ENCODE measurements around the gene GBA2.

The GBA2 gene

GRCh38 chr9:35738924-35739323 is 10.1 kb downstream of the GBA2 start:
- no peak for DNase-seq (ENCODE audit: low read depth in 2 of 2)

- no peak for DNase-seq (ENCODE audit: low read depth in 2 of 2)
Observed at GRCh38 chr9:35738186-35738585, 10.8 kb downstream of the GBA2 start.

DNA sequence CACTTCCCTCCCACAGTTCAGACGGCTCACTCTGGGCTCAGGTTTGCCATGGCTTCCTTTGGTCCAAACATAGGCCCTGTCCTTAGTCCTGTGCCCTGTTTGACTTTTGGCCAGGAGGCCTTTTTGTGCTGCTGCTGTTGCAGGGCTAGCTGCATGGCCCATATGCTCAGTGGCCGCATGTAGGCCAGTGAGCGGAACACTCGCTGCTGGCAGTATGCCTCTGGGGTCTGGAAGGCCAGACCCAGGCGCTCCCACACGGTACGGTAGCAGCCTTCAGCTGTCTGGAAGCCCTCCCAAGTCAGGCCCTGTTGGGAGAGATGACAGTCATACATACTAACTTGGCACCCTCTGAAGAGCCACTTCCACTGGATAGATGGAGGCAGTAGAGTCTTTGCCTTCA is 11.9 kb downstream of the GBA2 start:
- no peak for DNase-seq (ENCODE audit: low read depth in 2 of 2)

- peak; percentile 37 to 46 for DNase-seq (ENCODE audit: low read depth in 2 of 2)
Observed at GRCh38 chr9:35736201-35736633, 12.8 kb downstream of the GBA2 start.

GRCh38 chr9:35734096-35734495 is 14.9 kb downstream of the GBA2 start:
- no peak for DNase-seq (ENCODE audit: low read depth in 2 of 2)

DNA sequence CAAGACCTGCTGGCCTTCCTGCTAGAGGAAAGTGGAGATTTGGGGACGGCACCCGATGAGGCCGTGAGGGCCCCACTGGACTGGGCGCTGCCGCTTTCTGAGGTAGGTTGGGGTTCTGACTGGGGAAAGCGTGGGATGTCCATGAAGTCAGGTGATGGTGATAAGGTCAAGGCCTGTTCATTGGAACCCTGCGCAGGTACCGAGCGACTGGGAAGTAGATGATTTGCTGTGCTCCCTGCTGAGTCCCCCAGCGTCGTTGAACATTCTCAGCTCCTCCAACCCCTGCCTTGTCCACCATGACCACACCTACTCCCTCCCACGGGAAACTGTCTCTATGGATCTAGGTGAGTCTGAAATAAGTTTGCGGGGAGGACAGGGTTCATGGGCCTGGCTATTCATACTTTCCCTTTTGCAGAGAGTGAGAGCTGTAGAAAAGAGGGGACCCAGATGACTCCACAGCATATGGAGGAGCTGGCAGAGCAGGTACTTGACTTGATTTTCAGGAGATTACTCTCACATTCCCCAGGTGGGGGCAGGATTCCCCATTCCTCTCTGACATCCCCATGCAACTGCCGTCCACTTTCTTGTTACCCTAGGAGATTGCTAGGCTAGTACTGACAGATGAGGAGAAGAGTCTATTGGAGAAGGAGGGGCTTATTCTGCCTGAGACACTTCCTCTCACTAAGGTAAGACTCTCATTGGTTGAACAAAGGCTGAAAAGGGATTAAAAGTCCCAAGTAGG is 16.1 kb downstream of the GBA2 start:
- no peak for DNase-seq (ENCODE audit: low read depth in 2 of 2)

- peak; percentile 98 for DNase-seq (ENCODE audit: low read depth in 2 of 2)
Observed at GRCh38 chr9:35732185-35732799, 16.7 kb downstream of the GBA2 start, which contains the start of the genes CREB3 and TLN1. Gene CREB3 (plus strand): TSS chr9:35732666. CDS start chr9:35732773, 107 bp downstream. Gene TLN1 (minus strand): TSS chr9:35732195. CDS start chr9:35725694, 6,501 bp downstream.

DNA sequence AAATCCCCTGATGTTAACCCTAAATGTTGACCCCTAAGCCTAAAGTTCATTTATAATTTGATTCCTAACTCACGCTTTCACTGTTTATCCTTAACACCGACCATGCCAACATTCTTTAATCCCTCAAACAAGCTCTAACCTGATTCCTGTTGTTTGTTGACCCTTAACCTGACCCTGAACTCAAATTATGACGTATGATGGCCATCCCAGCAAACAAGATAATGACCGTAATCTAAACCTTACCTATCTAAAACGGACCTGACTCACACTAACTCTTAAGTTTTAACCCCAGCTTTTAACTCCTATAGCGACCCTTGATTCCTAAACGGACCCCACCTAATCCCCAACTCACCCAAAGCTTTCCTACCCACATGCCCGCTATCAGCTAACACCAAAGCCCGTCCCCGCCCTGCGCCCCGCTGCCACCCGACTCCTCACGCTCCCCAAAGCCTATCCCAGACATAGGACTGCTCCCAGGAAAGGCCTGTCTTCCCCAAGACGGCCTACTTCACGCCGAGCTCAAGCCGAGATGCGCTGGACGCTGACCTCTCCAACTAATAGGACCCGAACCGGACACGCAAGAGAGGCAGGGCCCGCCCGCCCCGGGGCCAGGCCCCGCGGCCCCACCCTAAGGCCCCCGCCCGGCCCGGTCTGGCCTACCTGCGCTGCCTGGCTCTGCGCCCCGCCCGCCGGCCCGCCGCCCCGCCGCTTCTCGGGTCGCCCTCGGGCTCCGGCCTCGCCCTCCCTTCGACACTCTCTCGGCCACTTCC is 17.4 kb downstream of the GBA2 start:
- DNase-seq (ENCODE audit: low read depth in 2 of 2) = no peak

DNA sequence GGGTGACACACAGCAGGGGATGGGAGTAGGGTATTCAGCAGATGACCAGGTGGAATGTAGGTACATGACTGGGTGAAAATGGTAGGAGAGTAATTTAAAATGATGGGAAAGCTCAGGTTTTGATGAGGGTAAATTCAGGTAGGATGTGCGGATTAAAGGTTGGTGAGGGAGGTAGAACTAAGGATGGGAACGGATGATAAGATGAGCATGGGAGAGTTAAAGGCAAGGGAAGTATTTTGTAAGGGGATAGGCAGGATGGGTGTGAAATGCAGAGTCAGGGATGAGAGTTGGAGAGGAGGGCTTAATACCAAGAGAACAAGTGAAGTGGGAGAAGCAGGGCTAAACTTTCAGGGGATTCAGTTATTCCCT is 18.6 kb downstream of the GBA2 start:
- DNase-seq (ENCODE audit: low read depth in 2 of 2) = no peak

DNA sequence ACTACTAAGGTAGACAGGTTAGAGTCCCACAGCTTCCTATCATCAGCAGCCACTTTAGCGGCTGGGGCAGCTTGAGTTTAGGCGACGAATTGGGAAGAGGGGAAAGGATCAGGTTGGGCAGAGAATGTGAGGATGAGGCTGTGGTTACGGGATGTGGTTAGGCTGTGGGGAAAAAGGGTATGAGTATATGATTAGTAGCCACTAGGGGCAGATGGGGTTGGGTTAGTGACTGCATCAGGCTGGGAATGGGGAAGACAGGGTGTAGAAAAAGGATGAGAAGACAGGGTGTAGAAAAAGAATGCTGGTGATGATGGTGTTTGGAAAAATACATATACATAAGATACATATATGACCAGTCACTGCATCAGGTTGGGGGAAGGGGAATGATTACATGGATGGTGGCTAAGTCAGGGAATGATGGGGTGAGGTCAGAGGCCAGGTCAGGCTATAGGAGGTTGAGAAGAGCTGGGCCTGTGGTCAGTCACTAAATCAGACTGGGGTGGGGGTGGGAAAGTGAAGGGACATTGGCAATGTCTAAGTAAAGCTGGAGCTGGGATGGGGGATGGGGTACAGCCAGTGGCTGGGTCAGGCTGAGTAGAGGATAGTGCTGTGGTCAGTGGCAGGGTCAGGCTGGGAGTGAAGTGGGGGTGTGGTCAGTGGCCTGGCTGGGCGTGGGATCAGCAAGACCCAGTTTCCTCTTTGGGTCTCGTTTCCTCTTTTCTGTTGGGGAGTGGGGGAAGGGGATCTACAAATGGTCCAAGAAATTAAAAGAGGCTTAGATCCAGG is 19.1 kb downstream of the GBA2 start:
- peak; percentile 77 for DNase-seq (ENCODE audit: low read depth in 2 of 2)

DNA sequence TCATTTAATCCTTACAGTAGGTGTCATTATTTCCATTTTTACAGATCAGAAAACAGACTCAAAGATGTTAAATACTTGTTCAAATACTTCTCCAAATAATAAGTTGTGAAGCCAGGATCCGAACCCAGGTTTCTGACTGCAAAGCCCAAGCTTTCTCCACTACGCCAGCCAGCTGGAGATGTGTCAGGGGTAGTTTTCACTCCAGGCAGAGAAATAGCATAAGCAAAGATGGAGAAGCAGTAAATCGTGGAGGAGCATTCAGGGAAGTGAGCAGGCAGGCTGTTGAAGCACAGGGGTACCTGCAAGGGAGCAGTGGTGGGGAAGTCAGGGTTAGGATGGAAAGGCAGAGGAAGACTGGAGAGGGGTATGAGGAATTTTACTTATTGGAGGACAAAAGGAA is 19.9 kb downstream of the GBA2 start:
- no peak for DNase-seq (ENCODE audit: low read depth in 2 of 2)

DNA sequence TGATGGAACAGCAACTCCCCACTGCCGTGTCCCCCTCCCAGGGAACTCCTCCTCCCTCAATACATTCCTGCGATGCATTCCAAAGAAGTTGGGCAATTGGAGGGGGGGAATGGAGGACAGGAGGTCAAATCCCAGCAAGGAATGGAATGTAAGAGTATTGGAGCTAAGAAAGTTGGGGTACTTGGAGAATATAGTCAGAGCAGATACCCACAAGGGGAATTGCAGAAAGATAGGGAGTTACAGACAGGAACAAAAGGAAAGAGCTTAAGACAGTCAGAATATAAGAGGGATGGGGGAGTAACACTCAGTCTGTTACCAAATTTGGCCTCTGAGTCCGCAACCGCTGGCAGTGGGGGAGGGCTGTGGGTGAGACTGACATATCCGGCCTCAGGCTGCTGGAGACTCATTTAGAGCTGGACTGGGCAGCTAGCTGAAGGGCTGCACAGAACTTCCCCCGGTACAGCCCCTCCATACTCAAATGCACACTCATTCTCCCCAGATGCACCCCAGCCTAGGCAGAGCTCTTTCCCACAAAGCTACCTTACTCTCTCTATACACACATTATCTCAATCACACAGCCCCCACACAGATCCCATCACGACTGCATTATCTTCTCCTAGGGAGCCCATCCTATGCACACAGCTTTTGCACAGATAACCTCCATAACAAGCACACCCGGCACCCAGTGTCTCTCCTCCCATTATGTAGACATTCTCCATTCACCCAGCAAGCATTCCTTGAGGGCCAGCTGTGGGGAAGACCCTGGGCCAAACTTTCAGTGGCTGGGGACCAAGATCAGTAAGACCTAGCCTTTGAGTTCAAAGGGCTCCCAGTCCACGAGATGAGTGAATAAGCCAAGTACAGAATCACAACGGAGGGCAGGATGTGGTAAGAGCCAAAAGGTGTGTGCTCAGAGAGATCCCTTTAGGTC is 20.7 kb downstream of the GBA2 start:
- peak; percentile 88 to 90 for DNase-seq (ENCODE audit: low read depth in 2 of 2)

DNA sequence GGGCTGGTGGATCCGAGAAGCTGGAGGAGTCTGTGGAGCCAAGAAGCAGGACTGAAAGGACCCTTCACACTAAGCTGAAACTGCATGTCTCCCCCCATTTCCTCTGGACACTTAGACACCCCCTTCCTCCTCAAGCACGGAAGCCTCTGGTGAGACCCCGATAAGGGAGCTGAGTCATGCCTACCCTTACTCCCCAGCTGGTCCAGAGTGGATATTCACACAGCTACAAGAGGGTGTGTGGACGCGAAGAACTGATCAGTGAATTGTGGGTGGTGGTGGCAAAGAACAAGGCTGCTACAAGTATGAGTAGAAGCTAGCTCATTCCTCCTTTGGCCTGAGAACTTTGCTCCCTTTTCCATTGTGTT is 21.4 kb downstream of the GBA2 start:
- DNase-seq (ENCODE audit: low read depth in 2 of 2) = no peak

DNA sequence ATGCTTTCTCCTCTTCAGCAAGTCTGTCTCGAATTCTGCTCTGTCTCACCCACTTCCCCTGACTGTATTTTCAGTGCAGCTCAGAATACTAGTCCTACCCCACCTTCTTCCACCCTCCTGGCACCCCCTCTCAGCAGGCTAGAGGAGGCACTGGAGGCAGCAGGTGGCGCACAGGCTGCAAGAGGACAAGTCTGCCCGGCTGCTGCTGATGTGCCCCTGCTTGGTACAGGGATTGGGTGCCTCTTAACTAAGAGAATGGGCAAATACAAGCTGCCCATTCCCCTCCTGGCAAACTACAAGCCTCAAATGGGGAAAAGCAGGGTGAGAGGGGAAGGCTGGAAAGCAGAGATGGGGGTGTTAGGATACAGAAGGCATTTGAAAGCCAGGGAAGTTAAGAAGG is 22.1 kb downstream of the GBA2 start:
- no peak for DNase-seq (ENCODE audit: low read depth in 2 of 2)

DNA sequence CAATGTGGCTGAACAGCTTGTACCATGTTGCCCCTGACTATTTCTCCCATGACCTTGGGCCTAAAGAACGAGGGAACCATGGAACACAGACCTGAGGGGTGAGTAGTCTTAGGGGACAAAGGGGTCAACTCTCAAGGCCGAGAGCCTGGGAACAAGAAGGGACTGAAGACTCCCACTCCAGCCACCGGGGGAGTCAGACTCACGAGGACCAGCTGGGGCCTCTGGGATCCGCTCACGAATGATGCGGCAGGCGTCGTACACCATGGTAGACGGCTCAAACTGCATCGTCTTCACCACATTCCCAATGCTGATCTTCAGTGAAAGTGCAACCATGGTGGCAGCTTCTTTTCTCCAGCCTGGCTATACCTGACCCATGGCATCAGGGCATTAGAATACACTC is 23.7 kb downstream of the GBA2 start:
- DNase-seq (ENCODE audit: low read depth in 2 of 2) = no peak

DNA sequence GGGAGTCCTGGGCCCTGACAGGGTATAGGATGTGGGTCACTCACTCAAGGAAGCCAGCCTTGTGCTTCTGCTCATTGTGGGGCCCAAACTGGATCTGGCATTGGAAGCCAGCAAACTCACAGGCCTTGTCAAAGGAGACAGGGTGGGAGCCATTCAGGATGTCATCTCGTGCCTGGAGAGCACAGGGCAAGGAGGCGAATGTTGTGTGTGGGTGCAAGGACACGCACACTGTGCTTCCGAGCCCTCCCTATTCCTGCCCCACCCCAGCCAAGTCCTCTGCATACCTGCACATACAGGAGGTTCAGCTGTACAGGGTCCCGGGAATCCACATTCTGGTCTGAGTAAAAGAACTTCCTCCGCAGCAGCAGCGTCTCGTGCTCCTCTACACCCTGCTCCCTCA is 25.1 kb downstream of the GBA2 start:
- no peak for DNase-seq (ENCODE audit: low read depth in 2 of 2)

GRCh38 chr9:35723426-35723825 is 25.6 kb downstream of the GBA2 start:
- no peak for DNase-seq (ENCODE audit: low read depth in 2 of 2)

- DNase-seq (ENCODE audit: low read depth in 2 of 2) = no peak
Observed at GRCh38 chr9:35719546-35719945, 29.5 kb downstream of the GBA2 start.

DNA sequence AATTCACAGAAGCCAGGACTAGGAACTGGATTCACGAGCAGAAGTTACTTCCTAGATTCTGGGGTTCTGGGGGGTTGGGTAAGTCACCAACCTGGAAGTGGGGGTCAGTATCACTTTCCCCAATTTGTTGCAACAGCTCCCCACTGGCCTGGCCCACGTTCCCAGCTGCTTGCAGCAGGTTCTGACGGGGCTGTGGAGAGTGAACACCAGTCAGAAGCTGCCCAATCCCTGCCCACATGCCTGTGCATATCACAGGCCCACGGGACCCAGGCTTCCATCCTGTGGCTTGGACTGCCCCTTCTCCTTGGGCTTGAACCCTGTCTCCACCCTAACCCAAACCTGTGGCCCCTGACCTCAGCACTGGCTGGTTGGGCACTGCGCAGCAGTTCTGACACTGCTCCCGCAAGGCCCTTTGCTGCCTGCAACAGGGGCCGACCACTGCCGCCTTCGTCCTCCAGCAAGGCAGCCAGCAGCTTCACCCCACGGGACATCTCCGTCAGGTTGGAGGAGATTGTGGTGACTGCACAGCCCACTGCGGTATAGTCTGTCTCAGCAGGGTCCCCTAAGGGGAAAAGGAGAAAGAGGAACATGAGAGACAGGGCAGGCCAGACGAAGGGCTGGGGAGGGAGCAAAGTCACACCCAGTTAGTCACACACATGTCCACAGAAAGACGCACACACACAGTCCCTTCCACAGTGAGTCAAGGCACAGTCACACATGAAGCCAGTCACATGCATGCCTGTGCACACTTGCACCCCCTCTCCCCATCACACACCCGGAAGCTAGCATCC is 30.1 kb downstream of the GBA2 start:
- no peak for DNase-seq (ENCODE audit: low read depth in 2 of 2)
